Testis (tissue), 2 donors: Measurements from ENCODE around the gene TPR.

ENCODE experiments used
- CTCF ChIP-seq, 3 experiments: fragments of 450-650 bp in 2 of 3; fragments of 200-600 bp in 1 of 3; sonication (generic) in 1 of 3; IDR thresholded peaks; one replicate each; pipeline ENCODE4 v1.5.1; 2016 to 2019; ENCODE audit warnings: antibody characterized with exemption in 3 of 3, mild to moderate bottlenecking in 2 of 3, moderate library complexity in 1 of 3
- POLR2A ChIP-seq: fragments of 450-650 bp; IDR thresholded peaks from one replicate; pipeline ENCODE4 v1.6.1; 2017; ENCODE audit warnings: antibody characterized with exemption, mild to moderate bottlenecking, moderate library complexity

- TF ChIP-seq CTCF (IDR thresholded peaks at IDR 0.05) (no peak), POLR2A (no peak)
Observed at GRCh38 chr1:186295980-186296379, 79.1 kb downstream of the TPR start, which contains the start of gene PRG4.
